ENCODE results near the gene PLEKHG4B. TPM values are rescaled to one million over a fixed set of nuclear protein-coding genes. Genes with fewer than 3 reads are reported as not detected.
A peak's percentile ranks its signal among the peaks of the same experiment; 100 is the strongest.

PLEKHG4B gene
- total and polyA plus RNA-seq, 2 of the 8 experiments (the other 6 are each of a cell fraction or from before 2014, with no cell fraction given), result 31.1 to 43.6 TPM

DNA sequence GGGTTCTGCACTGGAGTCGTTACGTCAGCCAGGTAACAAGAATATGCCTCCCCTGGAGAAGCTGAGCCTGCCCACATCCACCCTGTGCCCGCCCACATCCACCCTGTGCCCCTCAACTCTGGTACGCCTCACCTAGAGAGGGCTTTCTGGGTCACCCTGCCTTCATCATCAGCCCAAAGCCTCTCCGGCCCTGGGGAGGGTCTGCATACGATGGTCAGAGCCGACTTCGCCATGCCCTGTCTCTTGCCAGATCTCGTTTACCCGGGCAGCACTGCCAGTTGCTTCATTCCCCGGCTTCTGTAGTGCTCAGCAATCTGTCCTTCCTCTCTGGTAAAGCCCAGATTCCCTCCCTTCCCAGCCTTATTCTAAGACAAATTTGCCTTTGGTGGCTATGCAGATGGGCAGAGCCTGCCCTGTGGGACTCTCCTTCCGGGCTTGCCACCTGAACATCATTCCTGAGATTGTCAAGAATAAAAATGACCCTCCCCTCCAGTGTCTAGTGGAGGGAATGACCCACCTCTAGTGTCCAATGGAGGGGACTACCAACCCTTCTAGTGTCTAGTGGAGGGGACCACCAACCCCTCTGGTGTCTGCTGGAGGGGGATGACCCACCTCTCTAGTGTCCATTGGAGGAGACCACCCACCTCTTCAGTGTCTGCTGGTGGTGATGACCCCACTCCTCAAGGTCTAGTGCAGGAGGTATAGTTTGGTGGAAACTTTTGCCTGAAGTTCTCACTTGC is 3.4 kb downstream of the PLEKHG4B start:
- no peaks in the 10 kb centered on the region; the same call in 1 of the 2 replicates for H3K23me2 ChIP-seq (ENCODE audit: low read depth, low read length)
- TF ChIP-seq SIRT6 (IDR thresholded peaks at IDR 0.05; ENCODE audit: low read length) (no peak), POU5F1 (IDR thresholded peaks at IDR 0.05; ENCODE audit: low read depth, low read length) (no peak), CBX5 (IDR thresholded peaks at IDR 0.05; ENCODE audit: low read depth, low read length) (no peak), RAD21 (IDR thresholded peaks at IDR 0.05 in 1 of 2, conservative IDR thresholded peaks at IDR 0.05 in 1 of 2; ENCODE audit: low read depth in 2 of 2, low read length in 2 of 2) (no peak), YY1 (IDR thresholded peaks at IDR 0.05; ENCODE audit: low read depth, low read length) (no peak), HDAC2 (IDR thresholded peaks at IDR 0.05; ENCODE audit: borderline replicate concordance in 1 of 2, low read depth in 2 of 2, low read length in 2 of 2) (no peak), NANOG (IDR thresholded peaks at IDR 0.05; ENCODE audit: insufficient read depth, low read depth, low read length, poor library complexity, severe bottlenecking) (no peak), CHD2 (IDR thresholded peaks at IDR 0.05; ENCODE audit: low read length) (no peak), SP4 (IDR thresholded peaks at IDR 0.05; ENCODE audit: low read length) (no peak)
- TF ChIP-seq, protein P1, sequence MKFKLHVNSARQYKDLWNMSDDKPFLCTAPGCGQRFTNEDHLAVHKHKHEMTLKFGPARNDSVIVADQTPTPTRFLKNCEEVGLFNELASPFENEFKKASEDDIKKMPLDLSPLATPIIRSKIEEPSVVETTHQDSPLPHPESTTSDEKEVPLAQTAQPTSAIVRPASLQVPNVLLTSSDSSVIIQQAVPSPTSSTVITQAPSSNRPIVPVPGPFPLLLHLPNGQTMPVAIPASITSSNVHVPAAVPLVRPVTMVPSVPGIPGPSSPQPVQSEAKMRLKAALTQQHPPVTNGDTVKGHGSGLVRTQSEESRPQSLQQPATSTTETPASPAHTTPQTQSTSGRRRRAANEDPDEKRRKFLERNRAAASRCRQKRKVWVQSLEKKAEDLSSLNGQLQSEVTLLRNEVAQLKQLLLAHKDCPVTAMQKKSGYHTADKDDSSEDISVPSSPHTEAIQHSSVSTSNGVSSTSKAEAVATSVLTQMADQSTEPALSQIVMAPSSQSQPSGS (IDR thresholded peaks at IDR 0.05; ENCODE audit: low read length), result no peak

More for the DNA sequence above, 3.4 kb downstream of the PLEKHG4B start:
- Histone ChIP-seq H3K4ac (replicated peaks; ENCODE audit: insufficient read length, low read depth, low read length) (no peak overlapping the region), H3K4me3 (ENCODE audit: extremely low read depth in 1 of 4, insufficient read depth in 2 of 4, low read depth in 3 of 4, low read length in 4 of 4) (no peak overlapping the region), H2BK120ac (replicated peaks; ENCODE audit: low read depth, low read length) (no peak overlapping the region), H4K91ac (replicated peaks; ENCODE audit: insufficient read length, low read length) (no peak overlapping the region), H2BK5ac (ENCODE audit: low read depth, low read length) (no peak overlapping the region), H4K20me1 (replicated peaks in 1 of 2; ENCODE audit: control insufficient read depth in 1 of 2, insufficient read depth in 2 of 2, low read length in 2 of 2) (peaks cover 3 to 28% of the 10 kb centered on the region in 2 experiments), H3K4me1 (replicated peaks in 1 of 4; ENCODE audit: control insufficient read depth in 3 of 4, insufficient read depth in 4 of 4, low read length in 3 of 4) (peaks cover 6 to 23% (median 17%) of the 10 kb centered on the region in 4 experiments), H4K8ac (ENCODE audit: extremely low read depth, insufficient read depth, low read length) (no peak overlapping the region), H2AK5ac (ENCODE audit: low read depth, low read length) (0 out of 2 replicates have a peak overlapping the region, but pooled peaks have one; percentile 39), H3K18ac (ENCODE audit: extremely low read depth, low read length) (no peak overlapping the region; the same call in 1 of the 2 replicates), H3K56ac (replicated peaks; ENCODE audit: insufficient read length, low read depth, low read length) (no peak overlapping the region), H2BK12ac (ENCODE audit: low read depth, low read length) (0 out of 2 replicates have a peak overlapping the region, but pooled peaks have one; percentile 50), H3K9ac (replicated peaks in 1 of 4; ENCODE audit: extremely low read depth in 1 of 4, low read depth in 3 of 4, low read length in 3 of 4) (no peak overlapping the region), H3K14ac (ENCODE audit: insufficient read length) (no peak overlapping the region), H3K23ac (ENCODE audit: insufficient read length) (no peak overlapping the region), H2BK20ac (ENCODE audit: low read length) (no peak overlapping the region), H3K27me3 (replicated peaks in 1 of 4; ENCODE audit: control insufficient read depth in 3 of 4, extremely low read depth in 1 of 4, insufficient read depth in 3 of 4, low read length in 3 of 4) (no peaks in the 10 kb centered on the region), H3K4me2 (ENCODE audit: insufficient read depth in 1 of 2, low read depth in 2 of 2, low read length in 2 of 2) (no peak overlapping the region), H3K36me3 (ENCODE audit: control insufficient read depth in 2 of 4, insufficient read depth in 4 of 4, low read length in 3 of 4) (peaks cover 3 to 21% (median 7%) of the 10 kb centered on the region in 4 experiments; a peak in 6 of 8 replicates), H3K9me3 (ENCODE audit: insufficient read depth in 2 of 2, low read depth in 1 of 2, low read length in 1 of 2) (no peaks in the 10 kb centered on the region), H3K79me1 (ENCODE audit: low read depth, low read length) (peaks cover 10% of the 10 kb centered on the region; the same call in 1 of the 2 replicates), H2AFZ (ENCODE audit: low read length) (no peak overlapping the region), H2BK15ac (ENCODE audit: low read length) (no peak overlapping the region), H4K5ac (ENCODE audit: insufficient read length, low read depth, low read length) (no peak overlapping the region), H3K27ac (ENCODE audit: low read depth, low read length) (no peak overlapping the region), H3K79me2 (ENCODE audit: control insufficient read depth in 1 of 2, insufficient read depth in 2 of 2, low read length in 2 of 2) (peaks cover 11 to 67% of the 10 kb centered on the region in 2 experiments)
- ChIA-PET POLR2A (ENCODE audit: partially characterized antibody) (interaction anchor here (1.0 to 6.3 kb wide), 3 partner anchors 9 to 15 kb away, joined by 5 to 65 read pairs (median 6); no protein-coding TSS in a partner anchor), CTCF (ENCODE audit: partially characterized antibody) (no interaction called here)
- no peak for DNase-seq (ENCODE audit: low read depth in 1 of 2, low spot score in 2 of 2)
- WGBS, 2 experiments (ENCODE audit: extremely low coverage in 1 of 2, insufficient coverage in 1 of 2, insufficient read length in 1 of 2, insufficient replicate concordance in 2 of 2, low coverage in 1 of 2, low lambda C conversion rate in 2 of 2, missing lambda C conversion rate in 1 of 2), result 90% methylated on average over 12 of the region's 12 CpGs; no CpG with 5 or more reads in 1 of the 2 experiments
- FAIRE-seq, result no peak
